Gastrocnemius medialis (tissue), 4 donors: ENCODE data around the gene ACAP1.

Experiments
- CTCF ChIP-seq, 5 experiments: fragments of 450-650 bp in 3 of 5; fragments of 200-600 bp in 2 of 5; sonication (generic) in 2 of 5; IDR thresholded peaks in 4 of 5; conservative IDR thresholded peaks in 1 of 5; 1 replicate in 4 of 5; 2 replicates in 1 of 5; pipeline ENCODE4 v1.5.1; 2016 to 2019; ENCODE audit warnings: antibody characterized with exemption in 5 of 5, mild to moderate bottlenecking in 3 of 5, moderate library complexity in 3 of 5
- POLR2A ChIP-seq, 2 donors: fragments of 450-650 bp; IDR thresholded peaks; one replicate each; pipeline ENCODE4 v1.6.1; 2017; ENCODE audit warnings: antibody characterized with exemption in 2 of 2, mild to moderate bottlenecking in 2 of 2, moderate library complexity in 2 of 2

GRCh38 chr17:7341842-7342241 is 5.5 kb downstream of the ACAP1 start:
- TF ChIP-seq CTCF (IDR thresholded peaks at IDR 0.05 in 4 of 5, conservative IDR thresholded peaks at IDR 0.05 in 1 of 5) (no peak), POLR2A (IDR thresholded peaks at IDR 0.05) (no peak)
